ENCODE measurements around the gene YES1. TPM values are rescaled to one million over a fixed set of nuclear protein-coding genes. Genes with fewer than 3 reads are reported as not detected.

The YES1 gene
- total RNA-seq, 1 donor from 2014 or later = 209 TPM

DNA sequence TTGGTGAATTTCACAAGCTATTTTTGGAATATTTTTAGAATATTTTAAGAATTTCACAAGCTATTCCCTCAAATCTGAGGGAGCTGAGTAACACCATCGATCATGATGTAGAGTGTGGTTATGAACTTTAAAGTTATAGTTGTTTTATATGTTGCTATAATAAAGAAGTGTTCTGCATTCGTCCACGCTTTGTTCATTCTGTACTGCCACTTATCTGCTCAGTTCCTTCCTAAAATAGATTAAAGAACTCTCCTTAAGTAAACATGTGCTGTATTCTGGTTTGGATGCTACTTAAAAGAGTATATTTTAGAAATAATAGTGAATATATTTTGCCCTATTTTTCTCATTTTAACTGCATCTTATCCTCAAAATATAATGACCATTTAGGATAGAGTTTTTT lies 138.7 kb downstream of the YES1 start:
- H3K27ac Mint-ChIP-seq = no peak overlapping the region
- H3K4me3 ChIP-seq = no peak overlapping the region

More for the DNA sequence above, 138.7 kb downstream of the YES1 start:
- Histone ChIP-seq H2AFZ (replicated peaks) (no peak overlapping the region), H3K9ac (no peak overlapping the region), H3K27ac (no peak overlapping the region), H4K20me1 (ENCODE audit: low read depth) (peaks cover 14% of the 10 kb centered on the region), H3K9me3 (ENCODE audit: low read depth) (no peaks in the 10 kb centered on the region), H3K79me2 (ENCODE audit: low read depth) (no peaks in the 10 kb centered on the region), H3K36me3 (peaks cover 25% of the 10 kb centered on the region), H3K27me3 (no peaks in the 10 kb centered on the region), H3K4me1 (no peaks in the 10 kb centered on the region), H3K4me2 (no peak overlapping the region), H3F3A (ENCODE audit: low read depth) (no peaks in the 10 kb centered on the region)
- Mint-ChIP-seq H3K4me3 (no peak overlapping the region), H3K36me3 (peaks cover 32% of the 10 kb centered on the region), H3K4me1 (no peaks in the 10 kb centered on the region), H3K9me3 (no peaks in the 10 kb centered on the region), H3K27me3 (ENCODE audit: insufficient read depth, low read depth) (peaks cover 3% of the 10 kb centered on the region)
- TF ChIP-seq, protein P1, sequence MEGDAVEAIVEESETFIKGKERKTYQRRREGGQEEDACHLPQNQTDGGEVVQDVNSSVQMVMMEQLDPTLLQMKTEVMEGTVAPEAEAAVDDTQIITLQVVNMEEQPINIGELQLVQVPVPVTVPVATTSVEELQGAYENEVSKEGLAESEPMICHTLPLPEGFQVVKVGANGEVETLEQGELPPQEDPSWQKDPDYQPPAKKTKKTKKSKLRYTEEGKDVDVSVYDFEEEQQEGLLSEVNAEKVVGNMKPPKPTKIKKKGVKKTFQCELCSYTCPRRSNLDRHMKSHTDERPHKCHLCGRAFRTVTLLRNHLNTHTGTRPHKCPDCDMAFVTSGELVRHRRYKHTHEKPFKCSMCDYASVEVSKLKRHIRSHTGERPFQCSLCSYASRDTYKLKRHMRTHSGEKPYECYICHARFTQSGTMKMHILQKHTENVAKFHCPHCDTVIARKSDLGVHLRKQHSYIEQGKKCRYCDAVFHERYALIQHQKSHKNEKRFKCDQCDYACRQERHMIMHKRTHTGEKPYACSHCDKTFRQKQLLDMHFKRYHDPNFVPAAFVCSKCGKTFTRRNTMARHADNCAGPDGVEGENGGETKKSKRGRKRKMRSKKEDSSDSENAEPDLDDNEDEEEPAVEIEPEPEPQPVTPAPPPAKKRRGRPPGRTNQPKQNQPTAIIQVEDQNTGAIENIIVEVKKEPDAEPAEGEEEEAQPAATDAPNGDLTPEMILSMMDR (IDR thresholded peaks at IDR 0.05) = no peak
- TF ChIP-seq EZH2 (IDR thresholded peaks at IDR 0.05) = no peak
- no peak for TF ChIP-seq EZH2phosphoT487 (IDR thresholded peaks at IDR 0.05)
- no peak for DNase-seq (ENCODE audit: low spot score)

Small RNA genes lying within 50 kb of the gene (small RNA-seq; reads per million reads assigned to genes)
- gene BOLA2P1 (not detected), gene RNU1-109P (not detected)

Other genes starting within 250 kb of the YES1 start
- gene CETN1, start 231.9 kb downstream of the YES1 start, total RNA-seq (ENCODE audit: low replicate concordance) = not detected in 2 replicates
- 1.1 TPM in 1 of 2 replicates, not detected in the other for gene CLUL1, start 215.3 kb downstream of the YES1 start, total RNA-seq (ENCODE audit: low replicate concordance)
- gene TYMS, start 154.6 kb downstream of the YES1 start, total RNA-seq (ENCODE audit: low replicate concordance) = 60.3 and 86.9 TPM in 2 replicates
- gene ENOSF1, start 99.6 kb downstream of the YES1 start, total RNA-seq (ENCODE audit: low replicate concordance) = 20.2 and 29.7 TPM in 2 replicates
- gene ADCYAP1, start 92.6 kb upstream of the YES1 start, total RNA-seq (ENCODE audit: low replicate concordance) = 0.03 and 0.04 TPM in 2 replicates